GM18951 (cell line): ENCODE measurements around the gene GPR6.

Experiments used
- POLR2A ChIP-seq: IDR thresholded peaks from 4 replicates; pipeline ENCODE4 v1.6.1; 2011; ENCODE audit warnings: mild to moderate bottlenecking; ENCODE audit not compliant: insufficient read length, insufficient read depth; ENCODE audit errors: extremely low read depth
- in situ Hi-C: fragments of 300-500 bp; cut with MboI; formaldehyde crosslinking; loops from one replicate; pipeline ENCODE4 v1.12.0; 2022; ENCODE audit warnings: low sequenced_read_pairs, mixed read lengths, inconsistent platforms; ENCODE audit not compliant: unreplicated experiment

GPR6 gene

DNA sequence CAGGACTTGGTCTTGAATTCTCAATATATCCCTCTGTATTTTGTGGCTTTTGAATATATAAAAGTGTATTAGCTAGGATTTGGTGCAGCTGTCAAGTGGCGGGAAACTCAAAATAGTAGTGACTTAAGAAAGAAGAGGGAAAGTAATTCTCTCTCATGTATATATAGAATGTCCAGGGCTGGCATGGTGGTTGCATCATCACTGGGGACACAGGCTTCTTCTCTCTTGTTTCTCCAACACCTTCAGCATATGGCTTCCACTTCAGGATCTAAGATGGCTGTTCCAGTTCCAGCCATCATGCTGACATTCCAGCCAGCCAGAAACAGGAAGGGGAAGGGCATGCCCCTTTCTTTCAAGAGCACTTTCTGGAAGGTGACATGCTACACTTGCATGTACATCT, 11.8 kb upstream of the GPR6 start:
- no peak for TF ChIP-seq POLR2A
- in situ Hi-C loops = no loop called here

DNA sequence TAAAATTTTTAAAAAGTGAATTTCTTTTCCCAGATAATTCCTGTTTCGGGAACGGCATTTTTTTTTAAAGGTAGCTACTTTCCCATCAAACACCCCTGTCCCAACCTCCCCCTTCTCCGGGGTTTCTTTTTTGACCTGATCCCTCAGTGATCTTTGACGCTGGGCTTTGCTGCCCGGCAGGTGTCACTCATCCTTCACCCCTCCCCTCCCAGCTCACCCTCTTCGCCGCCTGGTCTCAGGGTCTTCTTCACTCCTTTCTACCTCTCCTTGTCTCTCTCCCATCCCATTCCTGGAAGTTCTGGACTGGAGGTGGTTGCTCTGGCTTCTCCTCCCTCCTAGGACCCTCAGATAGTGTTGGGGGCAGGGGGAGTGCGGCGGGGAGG, 329 bp upstream of the GPR6 start:
- TF ChIP-seq POLR2A = no peak
- in situ Hi-C loops = no loop called here

DNA sequence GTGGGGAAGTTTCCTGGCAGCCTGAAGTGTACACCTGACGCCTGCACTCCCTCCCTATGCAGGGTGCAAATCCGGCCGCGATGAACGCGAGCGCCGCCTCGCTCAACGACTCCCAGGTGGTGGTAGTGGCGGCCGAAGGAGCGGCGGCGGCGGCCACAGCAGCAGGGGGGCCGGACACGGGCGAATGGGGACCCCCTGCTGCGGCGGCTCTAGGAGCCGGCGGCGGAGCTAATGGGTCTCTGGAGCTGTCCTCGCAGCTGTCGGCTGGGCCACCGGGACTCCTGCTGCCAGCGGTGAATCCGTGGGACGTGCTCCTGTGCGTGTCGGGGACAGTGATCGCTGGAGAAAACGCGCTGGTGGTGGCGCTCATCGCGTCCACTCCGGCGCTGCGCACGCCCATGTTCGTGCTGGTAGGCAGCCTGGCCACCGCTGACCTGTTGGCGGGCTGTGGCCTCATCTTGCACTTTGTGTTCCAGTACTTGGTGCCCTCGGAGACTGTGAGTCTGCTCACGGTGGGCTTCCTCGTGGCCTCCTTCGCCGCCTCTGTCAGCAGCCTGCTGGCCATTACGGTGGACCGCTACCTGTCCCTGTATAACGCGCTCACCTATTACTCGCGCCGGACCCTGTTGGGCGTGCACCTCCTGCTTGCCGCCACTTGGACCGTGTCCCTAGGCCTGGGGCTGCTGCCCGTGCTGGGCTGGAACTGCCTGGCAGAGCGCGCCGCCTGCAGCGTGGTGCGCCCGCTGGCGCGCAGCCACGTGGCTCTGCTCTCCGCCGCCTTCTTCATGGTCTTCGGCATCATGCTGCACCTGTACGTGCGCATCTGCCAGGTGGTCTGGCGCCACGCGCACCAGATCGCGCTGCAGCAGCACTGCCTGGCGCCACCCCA, 1.2 kb downstream of the GPR6 start:
- in situ Hi-C loops = no loop called here
- TF ChIP-seq POLR2A = no peak

DNA sequence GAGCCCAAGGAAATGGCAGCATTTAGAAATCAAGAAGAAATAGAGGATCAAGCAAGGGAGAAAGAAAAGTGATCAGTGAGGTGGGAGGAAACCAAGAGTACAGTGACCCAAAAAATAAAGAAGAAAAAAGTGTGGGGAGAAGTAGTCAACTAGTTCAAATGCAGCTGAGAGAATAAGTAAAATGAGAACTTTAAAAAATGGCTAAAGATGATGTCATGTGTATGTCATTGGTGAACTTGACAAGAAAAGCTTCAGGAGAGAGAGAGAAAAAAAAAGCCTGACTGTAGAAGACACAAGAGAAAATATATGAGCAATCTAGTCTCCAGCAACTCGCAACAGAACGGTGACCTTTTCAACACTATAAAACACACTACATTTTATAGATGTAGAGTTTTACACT, 6.3 kb downstream of the GPR6 start:
- TF ChIP-seq POLR2A = no peak

DNA sequence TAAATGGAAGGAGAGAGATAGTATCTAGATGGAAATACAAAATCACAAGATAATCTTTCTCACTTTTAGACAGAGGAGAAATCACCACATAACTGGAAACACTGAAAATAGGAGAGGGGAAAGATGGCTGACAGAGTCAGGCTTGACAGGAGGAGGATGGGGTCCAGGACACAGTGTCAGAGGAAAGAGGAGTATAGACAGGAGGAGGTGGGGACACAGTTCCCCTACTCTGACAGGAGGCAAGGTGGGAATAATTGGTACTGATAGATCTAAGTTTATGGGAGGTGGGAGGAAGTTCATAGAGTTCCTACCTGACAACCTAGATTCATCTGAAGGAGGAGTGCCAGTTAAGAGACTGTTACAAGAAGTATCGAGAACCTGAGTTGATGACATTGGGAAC, 9.1 kb downstream of the GPR6 start:
- TF ChIP-seq POLR2A = no peak
- in situ Hi-C loops = no loop called here

More for the DNA sequence above, 6.3 kb downstream of the GPR6 start:
- in situ Hi-C loops = no loop called here

DNA sequence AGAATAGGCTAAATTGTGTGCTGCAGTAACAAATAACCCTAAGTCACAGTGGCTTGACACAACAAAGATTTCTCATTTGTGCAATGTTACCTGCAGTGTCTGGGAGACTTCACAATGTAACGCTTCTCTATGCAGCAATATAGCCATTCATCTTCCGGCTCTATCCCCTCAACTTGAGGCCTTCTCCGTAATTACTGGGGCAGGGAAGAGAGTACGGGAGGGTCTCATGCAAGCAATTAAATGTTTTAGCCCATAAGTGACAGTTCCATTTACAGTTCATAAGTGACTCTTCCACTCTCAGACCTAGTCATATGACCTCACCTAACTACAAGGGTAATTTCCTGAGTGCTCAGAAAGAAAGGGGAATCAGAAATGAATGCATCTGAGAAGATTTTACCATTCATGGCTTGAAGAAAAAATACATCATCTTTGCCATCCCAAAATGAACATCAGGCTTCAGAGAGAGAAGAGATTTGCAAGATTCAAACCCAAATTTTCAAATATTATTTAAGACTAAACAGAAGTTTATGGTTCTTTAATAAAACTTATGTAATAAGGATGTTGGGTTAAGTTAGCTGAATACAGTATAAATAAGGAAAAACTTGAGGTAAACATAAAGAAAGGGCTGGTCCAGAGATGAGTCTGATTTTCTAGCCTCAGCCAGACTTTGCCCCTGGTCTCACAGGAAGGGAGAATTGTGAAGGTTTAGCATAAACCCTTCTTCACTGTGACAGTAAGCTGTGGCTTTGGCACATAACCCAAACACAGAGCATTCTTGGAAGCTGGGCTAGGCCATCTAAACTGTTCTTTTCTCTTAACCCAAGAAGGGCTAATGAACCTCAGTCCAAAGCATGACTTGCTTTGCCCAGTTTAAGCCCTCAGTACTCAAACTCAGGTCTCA, 13.3 kb downstream of the GPR6 start:
- no peak for TF ChIP-seq POLR2A
- in situ Hi-C loops = no loop called here

DNA sequence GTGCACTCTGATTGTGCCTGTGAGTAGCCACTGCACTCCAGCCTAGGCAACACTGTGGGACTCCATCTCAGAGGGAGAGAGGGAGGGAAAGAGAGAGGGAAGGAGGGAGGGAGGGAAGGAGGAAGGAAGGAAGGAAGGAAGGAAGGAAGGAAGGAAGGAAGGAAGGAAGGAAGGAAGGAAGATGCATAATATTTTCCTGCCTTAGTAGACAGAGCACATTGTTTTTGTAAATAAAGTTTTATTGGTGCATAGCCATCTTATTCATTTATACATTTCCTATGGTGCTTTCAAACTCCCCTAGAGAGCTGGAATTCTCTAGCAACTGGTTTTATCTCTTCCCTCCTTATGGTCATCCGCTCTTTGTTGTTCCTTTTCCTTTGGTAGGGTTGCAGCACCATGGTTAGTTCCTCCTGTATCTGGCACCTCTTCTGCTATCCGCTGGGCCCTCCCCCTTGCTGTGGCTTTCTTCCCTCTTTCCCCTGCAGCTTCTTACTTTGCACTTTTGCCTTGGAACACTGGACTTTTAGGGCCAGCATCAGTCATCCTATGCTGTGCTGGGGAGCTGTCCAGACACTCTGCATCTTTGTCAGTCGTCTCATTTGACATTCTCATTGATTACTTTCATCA, 20.2 kb downstream of the GPR6 start:
- in situ Hi-C loops = no loop called here
- no peak for TF ChIP-seq POLR2A

DNA sequence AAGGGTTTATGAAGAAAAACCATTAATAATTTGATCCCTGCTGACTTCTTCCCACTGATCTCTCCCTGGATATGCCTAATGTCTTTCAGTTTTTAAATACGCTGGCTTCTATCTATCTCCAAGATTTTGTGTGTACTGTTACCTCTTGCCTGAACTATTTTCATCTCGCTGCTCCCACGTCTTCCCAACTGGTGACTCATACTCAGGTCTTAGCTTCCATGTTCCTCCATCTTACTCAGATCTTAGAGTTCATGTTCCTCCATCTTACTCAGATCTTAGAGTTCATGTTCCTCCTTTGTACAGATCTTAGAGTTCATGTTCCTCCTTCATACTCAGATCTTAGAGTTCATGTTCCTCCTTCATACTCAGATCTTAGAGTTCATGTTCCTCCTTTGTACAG, 21.6 kb downstream of the GPR6 start:
- no peak for TF ChIP-seq POLR2A
- in situ Hi-C loops = no loop called here

DNA sequence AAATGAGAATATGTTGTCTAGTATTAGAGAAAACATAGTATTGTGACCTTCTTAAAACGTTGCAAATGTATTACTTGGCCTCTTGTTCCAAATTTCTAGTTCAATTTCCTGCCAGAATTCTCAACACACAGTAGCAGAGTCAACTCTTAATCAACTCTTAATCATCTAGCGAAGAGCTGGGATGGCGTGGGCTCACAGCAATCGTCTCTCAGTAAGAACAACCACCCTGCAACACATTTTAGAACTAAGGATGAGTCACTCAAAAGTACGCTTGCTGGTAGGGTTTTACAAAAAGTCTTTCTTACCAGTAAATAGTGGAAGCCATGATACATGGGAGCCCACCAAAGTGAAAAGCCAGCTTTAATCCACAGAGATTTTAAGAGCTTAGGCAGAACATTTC, 24.6 kb downstream of the GPR6 start:
- no peak for TF ChIP-seq POLR2A
- in situ Hi-C loops = no loop called here

DNA sequence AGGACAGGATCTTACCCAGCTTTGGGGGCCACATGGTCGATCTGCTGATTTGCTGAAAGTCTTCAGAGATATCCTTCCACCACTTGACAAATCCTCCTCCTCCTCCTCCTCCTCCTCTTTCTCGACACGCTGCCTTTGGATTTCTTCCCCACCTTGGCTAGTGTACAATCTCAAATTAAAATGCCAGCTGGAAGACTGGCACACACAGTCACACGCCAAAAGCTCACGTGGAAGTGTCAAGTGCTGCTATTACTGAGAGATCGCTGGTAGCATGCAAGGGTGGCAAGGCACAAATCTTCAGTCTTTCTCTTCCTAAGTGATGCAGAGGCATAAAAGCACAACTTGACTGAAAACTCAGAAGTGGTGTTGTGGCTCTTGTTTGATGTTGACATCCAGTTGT, 35.3 kb downstream of the GPR6 start:
- in situ Hi-C loops = no loop called here
- TF ChIP-seq POLR2A = no peak

DNA sequence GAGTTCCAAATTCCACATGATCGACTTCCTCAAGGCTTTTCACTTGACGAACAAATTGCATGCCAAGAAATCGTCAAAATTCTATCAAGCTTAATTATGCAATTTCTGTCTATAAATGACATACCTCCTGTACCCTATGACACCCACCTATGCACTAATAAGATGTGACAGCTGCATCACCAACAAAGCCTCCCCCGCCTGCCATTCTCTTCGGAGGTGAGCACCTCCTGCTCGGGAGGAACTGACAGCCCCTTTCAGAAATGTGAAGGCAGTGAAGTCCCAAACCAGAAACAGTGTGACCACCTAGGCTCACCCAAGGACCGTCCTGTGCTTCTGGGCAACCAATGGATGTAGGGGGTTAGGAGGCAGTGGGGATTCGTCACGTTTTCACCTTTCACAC, 37.1 kb downstream of the GPR6 start:
- in situ Hi-C loops = no loop called here
- TF ChIP-seq POLR2A = no peak

DNA sequence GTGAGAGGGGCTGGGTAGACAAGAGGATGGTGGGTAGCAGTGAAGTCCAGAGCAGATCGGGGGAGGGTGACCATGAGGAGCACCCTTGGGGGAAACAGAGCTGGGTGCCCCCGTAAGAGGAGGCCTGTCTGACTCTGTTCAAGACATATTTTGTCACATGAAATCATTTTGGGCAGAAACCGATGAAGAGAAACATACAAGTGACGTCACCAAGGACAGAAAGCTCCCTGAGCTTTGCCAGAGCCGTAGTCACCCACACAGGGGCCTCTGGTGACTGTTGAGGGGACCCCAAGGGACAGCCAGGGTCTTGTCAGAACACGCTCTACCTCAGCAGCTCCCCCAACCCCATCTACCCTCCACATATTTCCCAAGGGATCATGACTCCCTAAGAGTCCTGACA, 39.2 kb downstream of the GPR6 start:
- no peak for TF ChIP-seq POLR2A
- in situ Hi-C loops = no loop called here

DNA sequence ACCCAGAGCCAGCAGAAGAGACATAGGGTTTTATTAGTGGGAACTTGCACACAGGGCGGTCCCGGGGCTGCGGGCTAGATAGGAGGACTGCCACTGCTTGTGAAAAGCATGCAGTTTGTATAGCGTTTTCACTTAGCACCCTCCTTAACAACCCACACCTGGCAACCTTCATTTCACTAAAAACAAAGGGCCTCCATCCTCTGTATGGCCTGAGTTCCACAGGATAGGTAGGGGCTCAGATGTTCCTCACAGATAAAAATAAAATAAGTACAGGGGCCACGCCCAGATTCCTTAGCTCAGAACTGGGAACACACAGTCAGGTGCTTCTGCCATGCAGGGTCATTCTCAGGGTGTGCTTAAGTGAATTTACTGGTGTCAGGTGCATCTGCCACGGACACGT, 39.8 kb downstream of the GPR6 start:
- no peak for TF ChIP-seq POLR2A
- in situ Hi-C loops = no loop called here
